Measurements from ENCODE around the gene RAD51B.

Gene RAD51B

DNA sequence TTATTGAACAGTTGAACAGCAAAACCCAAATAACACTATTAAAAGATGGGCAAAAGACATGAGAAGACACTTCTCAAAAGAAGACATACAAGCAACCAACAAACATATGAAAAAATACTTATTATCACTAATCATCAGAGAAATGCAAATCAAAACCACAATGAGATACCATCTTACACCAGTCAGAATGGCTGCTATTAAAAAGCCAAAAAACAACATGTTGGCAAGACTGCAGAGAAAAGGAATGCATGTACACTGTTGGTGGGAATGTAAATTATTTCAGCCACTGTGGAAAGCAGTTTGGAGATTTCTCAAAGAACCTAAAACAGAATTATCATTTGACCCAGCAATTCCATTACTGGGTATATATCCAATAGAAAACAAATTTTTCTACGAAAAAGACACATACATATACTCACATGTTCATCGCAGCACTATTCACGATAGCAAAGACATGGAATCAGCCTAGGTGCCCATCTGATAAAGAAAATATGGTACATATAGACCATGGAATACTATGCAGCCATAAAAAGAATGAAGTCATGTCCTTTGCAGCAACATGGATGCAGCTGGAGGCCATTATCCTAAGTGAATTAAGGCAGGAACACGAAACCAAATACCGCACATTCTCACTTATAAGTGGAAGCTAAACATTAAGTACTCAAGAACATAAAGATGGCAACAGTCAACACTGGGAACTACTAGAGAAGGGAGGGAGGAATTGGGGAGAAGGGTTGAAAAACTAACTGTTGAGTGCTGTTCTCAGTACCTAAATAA is 367.1 kb downstream of the RAD51B start:
- DNase-seq = peak; percentile 17

GRCh38 chr14:68188174-68188573 is 368.6 kb downstream of the RAD51B start:
- no peak for DNase-seq

GRCh38 chr14:68190032-68190431 is 370.5 kb downstream of the RAD51B start:
- no peak for DNase-seq

DNA sequence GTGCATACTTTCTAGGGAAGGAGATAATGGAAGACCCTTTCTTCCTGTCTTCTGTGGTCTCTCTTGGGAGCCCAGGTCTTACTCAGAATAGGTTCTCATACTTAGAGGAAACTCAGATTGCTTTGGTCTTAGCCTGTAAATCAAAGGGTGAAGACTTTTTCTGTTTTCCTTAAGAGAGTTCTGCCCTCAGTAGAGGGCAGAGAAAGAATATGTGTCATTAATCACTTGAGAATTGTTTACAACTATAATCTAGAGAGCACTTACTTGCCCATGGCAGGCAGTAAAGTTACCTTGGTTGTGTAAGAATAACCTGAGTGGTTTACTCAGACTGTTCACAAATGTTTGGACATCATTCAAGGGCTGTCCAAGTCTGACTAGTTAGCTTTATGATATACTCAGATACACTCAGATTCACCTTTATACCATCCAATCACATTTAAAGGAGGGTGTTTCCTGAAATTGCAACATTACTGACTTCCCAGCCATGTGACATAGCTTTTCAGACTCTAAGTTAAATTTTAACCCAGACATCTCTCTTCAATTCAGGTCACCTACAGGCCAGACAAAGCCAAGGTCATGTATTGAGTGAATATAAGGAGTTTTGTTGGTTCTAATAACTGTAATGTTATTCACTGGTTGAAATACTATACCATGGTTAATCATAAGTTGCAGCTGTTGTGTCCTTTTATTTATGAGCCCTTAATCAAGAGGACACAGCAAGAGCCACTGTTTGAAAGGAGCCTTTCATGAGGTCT is 372.2 kb downstream of the RAD51B start:
- DNase-seq = peak; percentile 22

GRCh38 chr14:68192935-68193334 is 373.4 kb downstream of the RAD51B start:
- no peak for DNase-seq

DNA sequence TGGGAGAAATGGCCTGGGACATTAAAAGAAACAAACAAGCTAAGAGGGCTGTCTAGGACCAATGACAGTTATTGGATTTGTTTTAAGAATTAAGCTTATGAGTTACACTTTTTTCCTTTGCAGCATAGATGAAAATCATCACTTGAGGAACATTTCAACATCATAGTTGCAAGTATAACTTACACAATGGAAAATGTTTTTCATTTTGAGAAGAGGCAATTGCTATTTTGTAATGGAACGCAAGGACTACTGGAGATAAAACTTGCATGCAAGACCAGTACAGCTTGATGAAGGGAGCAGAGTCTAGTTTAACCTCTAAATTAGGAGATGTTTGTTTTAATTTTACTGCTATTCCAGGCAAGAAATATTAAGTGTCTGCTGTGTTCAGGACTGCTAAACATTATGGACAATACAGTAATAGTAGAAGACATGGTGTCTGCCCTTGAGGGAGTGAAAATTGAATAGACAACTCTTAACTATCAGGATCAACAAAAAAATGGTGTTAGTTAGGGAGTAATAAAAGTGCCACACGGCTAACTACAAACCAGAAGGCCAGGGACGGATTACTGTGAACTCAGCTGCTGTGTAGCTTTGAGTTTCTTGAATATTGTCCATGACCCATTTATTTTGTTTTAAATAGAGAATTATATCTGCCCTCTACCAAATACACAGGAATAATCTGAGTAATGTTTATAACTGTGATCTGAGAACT is 374.5 kb downstream of the RAD51B start:
- no peak for DNase-seq

GRCh38 chr14:68195126-68195525 is 375.5 kb downstream of the RAD51B start:
- no peak for DNase-seq

DNA sequence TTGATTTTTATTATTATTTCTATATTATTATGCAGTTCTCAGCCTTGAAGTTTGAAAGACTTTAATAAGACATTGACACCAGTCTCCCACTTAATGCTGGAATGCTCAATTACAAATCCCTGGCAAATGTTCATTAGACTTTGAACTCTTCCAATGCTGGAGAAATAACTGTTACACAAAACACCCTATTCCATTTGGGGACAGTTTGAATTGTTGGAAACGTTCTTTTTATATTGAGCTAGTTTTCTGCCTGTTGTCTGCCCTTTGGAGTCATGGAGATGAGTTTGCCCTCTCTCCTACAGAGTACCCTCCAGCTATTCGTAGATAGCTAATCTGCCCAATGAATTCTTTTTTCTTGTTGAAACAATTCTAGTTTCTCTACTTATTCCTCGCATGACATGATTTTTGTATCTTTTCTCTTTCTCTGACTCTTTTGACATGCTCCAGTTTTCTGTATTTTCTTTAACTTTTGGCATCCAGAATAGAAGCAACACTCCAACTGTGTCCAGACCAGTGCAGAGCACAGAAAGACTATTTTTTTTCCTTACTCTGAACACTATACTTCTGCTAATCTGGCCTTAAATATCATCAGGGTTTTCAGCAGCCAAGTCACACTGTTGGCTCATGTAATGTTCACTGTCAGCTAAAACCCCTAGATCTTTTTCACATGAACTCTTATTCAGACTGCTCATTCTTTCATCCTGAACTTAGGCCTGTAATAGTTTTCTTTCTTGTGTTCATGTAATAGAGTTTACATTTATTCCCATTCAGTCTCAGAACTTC is 379.3 kb downstream of the RAD51B start:
- no peak for DNase-seq

GRCh38 chr14:68199554-68200151 is 380.1 kb downstream of the RAD51B start:
- DNase-seq = no peak

DNA sequence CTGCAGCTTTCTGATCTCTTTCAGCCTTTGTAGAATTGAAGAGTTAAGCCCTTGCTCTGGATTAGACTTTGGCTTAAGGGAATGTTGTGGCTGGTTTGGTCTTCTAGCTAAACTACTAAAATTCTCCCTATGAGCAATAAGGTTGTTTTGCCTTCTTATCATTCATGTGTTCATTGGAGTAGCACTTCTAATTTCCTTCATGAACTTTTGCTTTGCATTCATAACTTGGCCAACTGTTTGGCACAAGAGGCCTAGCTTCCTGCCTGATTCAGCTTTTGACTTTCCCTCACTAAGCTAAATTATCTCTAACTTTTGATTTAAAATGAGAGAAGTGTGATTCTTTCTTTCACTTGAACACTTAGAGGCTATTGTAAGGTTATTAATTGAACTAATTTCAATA is 384.3 kb downstream of the RAD51B start:
- DNase-seq = no peak

GRCh38 chr14:68208218-68208617 is 388.6 kb downstream of the RAD51B start:
- no peak for DNase-seq

GRCh38 chr14:68208626-68209317 is 389.2 kb downstream of the RAD51B start:
- DNase-seq = no peak

GRCh38 chr14:68210729-68211299 is 391.2 kb downstream of the RAD51B start:
- DNase-seq = peak; percentile 93

GRCh38 chr14:68211421-68211820 is 391.8 kb downstream of the RAD51B start:
- no peak for DNase-seq

DNA sequence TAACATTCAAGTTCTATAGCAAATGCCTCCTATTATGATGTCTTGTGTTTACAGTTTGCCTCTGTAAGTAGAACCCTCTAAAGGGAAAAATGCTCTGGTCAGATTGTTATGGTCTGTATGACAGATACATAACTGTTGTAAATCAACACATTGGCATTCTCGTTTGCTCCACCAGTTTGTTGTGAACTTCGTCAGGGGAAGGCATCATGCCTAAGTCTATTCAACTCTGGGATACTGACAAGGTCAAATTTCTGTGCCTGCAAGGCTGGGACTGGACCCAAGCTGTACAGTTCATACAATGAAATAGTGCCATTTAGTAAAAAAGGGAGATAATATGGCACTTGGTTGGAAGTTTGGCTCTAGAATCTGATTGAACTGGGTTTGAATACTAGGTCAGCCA is 392.3 kb downstream of the RAD51B start:
- DNase-seq = no peak

GRCh38 chr14:68212361-68212760 is 392.8 kb downstream of the RAD51B start:
- DNase-seq = no peak

DNA sequence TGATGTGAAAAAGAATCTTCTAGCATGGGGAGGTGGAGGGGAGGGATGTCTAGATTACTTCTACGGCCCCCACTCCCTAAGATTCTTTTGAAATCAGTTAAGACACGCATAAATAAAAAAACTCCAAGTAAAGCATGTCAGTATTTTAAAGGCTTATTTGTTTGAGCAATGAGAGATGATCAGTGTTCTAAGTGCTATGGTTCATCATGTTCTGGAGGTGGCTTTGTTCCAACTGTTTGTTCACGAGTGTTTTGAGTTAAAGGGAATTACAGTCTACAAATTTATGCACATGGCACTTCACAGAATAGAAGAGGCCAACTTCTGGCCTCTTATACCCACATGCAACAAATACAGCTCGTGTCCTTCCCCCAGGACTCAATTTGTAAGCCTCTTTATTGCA is 394.9 kb downstream of the RAD51B start:
- DNase-seq = no peak

DNA sequence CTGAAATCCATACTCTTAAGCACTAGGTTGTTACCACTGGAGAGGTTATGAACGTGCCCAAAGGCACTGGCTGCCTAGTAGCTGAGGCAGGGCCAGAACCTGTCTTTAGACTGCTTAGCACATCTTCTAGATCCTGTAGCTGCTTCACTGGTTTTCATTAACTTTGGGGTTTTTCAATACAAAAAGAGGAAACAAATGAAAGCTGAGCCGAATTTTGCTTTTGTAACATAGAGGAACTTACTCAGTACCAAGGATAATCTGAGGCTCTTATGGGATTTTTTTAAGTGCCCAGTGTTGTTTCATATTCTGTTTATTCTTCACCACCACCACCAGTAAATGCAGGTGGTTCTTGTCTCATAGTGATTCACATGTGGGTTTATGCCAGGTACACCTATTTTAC is 396.1 kb downstream of the RAD51B start:
- DNase-seq = no peak

GRCh38 chr14:68216079-68216478 is 396.5 kb downstream of the RAD51B start:
- DNase-seq = no peak

DNA sequence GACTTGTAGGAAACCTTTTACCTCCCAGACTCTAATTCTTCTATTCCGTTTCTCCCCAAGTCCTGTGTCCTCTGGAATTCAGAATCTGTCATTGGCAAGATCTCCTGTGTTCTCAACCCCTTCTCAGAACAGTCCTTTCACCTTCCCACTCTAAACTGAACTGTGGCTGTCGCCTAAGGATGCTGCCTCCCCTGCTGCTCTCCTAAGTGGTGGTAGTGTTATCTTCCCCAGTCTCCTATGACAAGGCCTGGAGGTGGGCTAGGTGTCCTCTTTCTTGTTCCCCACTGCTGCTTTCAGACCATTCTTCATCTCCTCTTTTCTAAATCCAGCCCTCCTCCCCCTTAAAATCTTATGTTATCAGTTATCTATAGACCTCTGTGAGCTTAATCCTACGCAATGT is 397.4 kb downstream of the RAD51B start:
- no peak for DNase-seq

GRCh38 chr14:68217791-68218340 is 398.3 kb downstream of the RAD51B start:
- DNase-seq = no peak

Measured in HCEC 1CT (cell line).